GM23338 (cell line): ENCODE results near the gene ING4.

ENCODE experiments used
- CTCF ChIP-seq, 2 experiments: fragments of 200-600 bp in 1 of 2; sonication (generic) in 1 of 2; conservative IDR thresholded peaks; 2 replicates each; pipeline versions ENCODE4 v1.5.1 to v1.6.1; 2016 to 2017; ENCODE audit warnings: antibody characterized with exemption in 2 of 2, low read depth in 2 of 2, mild to moderate bottlenecking in 2 of 2, moderate library complexity in 1 of 2
- EZH2 ChIP-seq: fragments of 200-600 bp; sonication (generic); IDR thresholded peaks from one replicate; pipeline ENCODE4 v1.8.0; 2017; ENCODE audit warnings: antibody characterized with exemption, mild to moderate bottlenecking, low read depth; ENCODE audit not compliant: unreplicated experiment
- ZNF331 ChIP-seq: fragments of 250-450 bp; sonication (Bioruptor Pico); IDR thresholded peaks from 2 replicates; pipeline ENCODE4 v1.5.0; 2020; ENCODE audit warnings: low read depth, mild to moderate bottlenecking, moderate library complexity

DNA sequence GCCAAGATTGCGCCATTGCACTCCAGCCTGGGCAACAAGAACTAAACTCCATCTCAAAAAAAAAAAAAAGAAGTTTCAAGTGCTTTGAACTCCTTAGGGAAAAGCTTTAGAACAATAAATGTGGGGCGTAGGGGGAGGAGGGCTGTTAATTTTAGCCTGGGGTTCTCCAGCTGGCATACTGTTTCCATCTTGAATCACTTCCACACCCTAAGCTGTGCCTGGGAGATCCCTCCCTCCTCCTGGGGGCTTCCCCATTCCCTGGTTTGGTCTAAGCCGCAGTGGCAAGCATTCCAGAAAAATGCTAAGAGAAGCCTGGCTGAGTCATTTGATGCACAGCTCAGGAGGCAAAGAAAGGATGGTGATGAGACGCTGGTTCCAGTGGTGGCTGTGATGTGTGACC lies 28.6 kb upstream of the ING4 start:
- TF ChIP-seq CTCF (conservative IDR thresholded peaks at IDR 0.05; ENCODE audit: low read depth in 2 of 2): no peak
- no peak for TF ChIP-seq ZNF331 (CRISPR knock-in tag)
- TF ChIP-seq EZH2: no peak
